Measurements from ENCODE around the gene DHX8. TPM values are rescaled to one million over a fixed set of nuclear protein-coding genes. Genes with fewer than 3 reads are reported as not detected.
A peak's percentile ranks its signal among the peaks of the same experiment; 100 is the strongest.

DHX8 gene
- total and polyA plus RNA-seq, 2 of the 4 experiments (the other 2 are of a cell fraction) = 21.8 to 50.0 TPM

DNA sequence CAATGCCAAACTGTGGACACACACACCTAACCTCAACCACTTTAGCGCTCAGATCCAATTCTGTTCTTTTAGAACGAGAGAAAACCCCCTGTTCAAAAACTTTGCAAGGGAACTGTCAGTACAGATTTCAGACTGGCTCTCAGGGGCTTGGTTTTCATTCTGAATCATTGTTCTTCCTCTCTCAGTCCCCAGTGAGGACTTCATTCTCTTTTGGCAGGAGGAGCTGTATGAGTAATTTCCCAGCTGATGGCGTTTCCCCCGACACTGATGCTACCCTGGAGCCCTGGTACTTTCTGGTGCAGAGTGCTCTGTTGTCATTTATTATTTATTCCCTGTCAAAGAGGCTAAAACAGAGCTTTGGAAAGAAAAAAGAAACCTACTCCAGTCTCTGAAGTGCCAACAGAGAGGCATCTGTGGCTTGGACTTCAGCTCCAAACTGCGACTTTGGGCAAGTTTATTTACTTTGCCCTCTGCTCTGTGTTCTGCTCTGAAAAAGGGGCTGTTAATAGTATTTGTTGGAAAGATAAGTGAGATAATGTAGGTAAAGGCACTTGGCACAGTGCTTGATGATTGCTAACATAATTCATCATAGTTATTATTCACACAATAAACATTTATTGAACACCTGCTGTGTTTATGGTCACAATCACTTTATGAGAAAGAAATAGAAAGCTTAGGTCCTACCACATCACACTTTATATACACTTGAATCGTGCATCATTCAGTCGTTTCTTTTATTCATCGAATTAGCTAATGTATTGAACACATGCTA lies 34.0 kb downstream of the DHX8 start:
- BruUV-seq (replicated peaks) = no TSS peak
- no peak overlapping the region for H2BK120ac ChIP-seq (ENCODE audit: low read depth, low read length)
- no peak overlapping the region for H3K9ac ChIP-seq (ENCODE audit: low read depth, low read length)
- no peaks in the 10 kb centered on the region for H3K9me3 ChIP-seq (ENCODE audit: control insufficient read depth, insufficient read depth, low read length)
- DNase-seq = peak; percentile 67
- H3K4me2 ChIP-seq (ENCODE audit: low read depth, low read length) = no peak overlapping the region
- ChIA-PET POLR2A (ENCODE audit: unreplicated experiment) (no interaction called here), CTCF (interaction anchor here (1.1 kb wide), 1 partner anchor 156 kb away, joined by 4 read pairs; no protein-coding TSS in a partner anchor)
- H4K91ac ChIP-seq (ENCODE audit: insufficient read depth, low read depth, low read length) = no peak overlapping the region
- H2AFZ ChIP-seq (replicated peaks; ENCODE audit: low read length, poor library complexity) = no peak overlapping the region
- H3K4me1 ChIP-seq (ENCODE audit: control insufficient read depth, insufficient read depth, low read length) = peaks cover 2% of the 10 kb centered on the region; the same call in 1 of the 2 replicates
- no peak overlapping the region for H3K4me3 ChIP-seq (ENCODE audit: insufficient read depth, low read depth, low read length)
- no peak overlapping the region for H3K23ac ChIP-seq (ENCODE audit: low read depth, low read length)
- 0 out of 2 replicates have a peak, but pooled peaks cover 3% of the 10 kb centered on the region for H4K20me1 ChIP-seq (ENCODE audit: insufficient read depth, low read length)
- no peak overlapping the region for H2BK5ac ChIP-seq (ENCODE audit: low read depth, low read length, poor library complexity, severe bottlenecking)
- intact Hi-C loops (cut with micrococcal nuclease) = loop anchor here (10.0 kb wide), 1 partner anchor 303 kb away; the partner anchor contains the start of gene TMEM106A
- in situ Hi-C loops (cut with MboI; ENCODE audit: low sequenced_read_pairs) = no loop called here
- no peak overlapping the region for H2AK9ac ChIP-seq (replicated peaks; ENCODE audit: low read depth, low read length, poor library complexity)
- no peaks in the 10 kb centered on the region for H3K27me3 ChIP-seq (ENCODE audit: control insufficient read depth, insufficient read depth, low read length)
- no peak overlapping the region for H3K56ac ChIP-seq (ENCODE audit: extremely low read depth, insufficient read depth, low read length)
- H3K27ac ChIP-seq (ENCODE audit: insufficient read depth, low read length) = no peak overlapping the region
- peaks cover 40% of the 10 kb centered on the region for H3K36me3 ChIP-seq (ENCODE audit: control insufficient read depth, insufficient read depth, low read length)
- no peak overlapping the region for H2BK15ac ChIP-seq (ENCODE audit: low read depth, low read length)
- H4K8ac ChIP-seq (ENCODE audit: low read depth in 2 of 2, low read length in 2 of 2) = no peak overlapping the region
- WGBS, 2 experiments (ENCODE audit: extremely low coverage in 2 of 2, insufficient read length in 1 of 2) = 100% methylated on average over 1 of the region's 8 CpGs; no CpG with 5 or more reads in 1 of the 2 experiments
- H2AK5ac ChIP-seq (ENCODE audit: low read depth, low read length) = no peak overlapping the region
- peaks cover 8% of the 10 kb centered on the region in 2 experiments for H3K79me1 ChIP-seq (ENCODE audit: low read depth in 1 of 2, low read length in 2 of 2)
- dilution Hi-C loops (cut with HindIII; ENCODE audit: low sequenced_read_pairs, unreplicated experiment) = no loop called here
- TF ChIP-seq RCOR1 (IDR thresholded peaks at IDR 0.05; ENCODE audit: insufficient replicate concordance, low read length) (no peak), BHLHE40 (IDR thresholded peaks at IDR 0.05; ENCODE audit: low read depth, low read length) (no peak), RAD21 (IDR thresholded peaks at IDR 0.05; ENCODE audit: low read length) (0 out of 2 replicates have a peak, but pooled peaks have one; percentile 3)
- no peak overlapping the region for H3K4ac ChIP-seq (ENCODE audit: low read depth, low read length)
- H3K14ac ChIP-seq (replicated peaks; ENCODE audit: low read depth, low read length) = no peak overlapping the region
- no peak overlapping the region for H4K5ac ChIP-seq (ENCODE audit: low read depth, low read length)
- no peaks in the 10 kb centered on the region for H3K9me1 ChIP-seq (ENCODE audit: insufficient read depth, low read length)
- peak; percentile 71 for ATAC-seq (ENCODE audit: low read depth)
- no peak overlapping the region for H3K18ac ChIP-seq (ENCODE audit: low read depth, low read length)
- no peak overlapping the region for H2BK20ac ChIP-seq (ENCODE audit: low read depth, low read length)
